H9 (cell line): Measurements from ENCODE around the gene CCDC30. TPM values are rescaled to one million over a fixed set of nuclear protein-coding genes. Genes with fewer than 3 reads are reported as not detected.

Experiments used
- DNase-seq: peaks from one replicate; pipeline ENCODE4 v3.0.0-alpha.2; 2017
- H2AFZ ChIP-seq: one replicate; pipeline ENCODE4 v1.6.1; 2013; ENCODE audit warnings: mild to moderate bottlenecking, low read length, control low read depth, moderate library complexity
- H2AK5ac ChIP-seq: 2 replicates; pipeline ENCODE4 v1.6.1; 2013; ENCODE audit warnings: low read length, control low read depth, mixed read lengths; ENCODE audit not compliant: insufficient read length
- H2BK120ac ChIP-seq: one replicate; pipeline ENCODE4 v1.6.1; 2013; ENCODE audit warnings: low read depth, mild to moderate bottlenecking, low read length, control low read depth, inconsistent platforms; ENCODE audit not compliant: poor library complexity, severe bottlenecking
- H2BK12ac ChIP-seq: 2 replicates; pipeline ENCODE4 v1.6.1; 2013; ENCODE audit warnings: low read length, control low read depth, mixed read lengths, low read depth; ENCODE audit not compliant: insufficient read length
- H2BK15ac ChIP-seq: 2 replicates; pipeline ENCODE4 v1.6.1; 2013; ENCODE audit warnings: low read depth, low read length, control low read depth
- H2BK20ac ChIP-seq: one replicate; pipeline ENCODE4 v1.6.1; 2013; ENCODE audit warnings: low read depth, mild to moderate bottlenecking, low read length, control low read depth, inconsistent platforms; ENCODE audit not compliant: poor library complexity, severe bottlenecking
- H2BK5ac ChIP-seq: 2 replicates; pipeline ENCODE4 v1.6.1; 2013; ENCODE audit warnings: low read length, control low read depth, mixed read lengths; ENCODE audit not compliant: insufficient read length
- H3K14ac ChIP-seq: 2 replicates; pipeline ENCODE4 v1.6.1; 2013; ENCODE audit warnings: low read length, control low read depth; ENCODE audit not compliant: insufficient read depth
- H3K18ac ChIP-seq: 2 replicates; pipeline ENCODE4 v1.6.1; 2013; ENCODE audit warnings: low read depth, mild to moderate bottlenecking, mixed read lengths, low read length, control low read depth; ENCODE audit not compliant: insufficient read length
- H3K23ac ChIP-seq: 2 replicates; pipeline ENCODE4 v1.6.1; 2013; ENCODE audit warnings: low read length, control low read depth, mixed read lengths, low read depth; ENCODE audit not compliant: insufficient read length
- H3K23me2 ChIP-seq: 2 replicates; pipeline ENCODE4 v1.6.1; 2013; ENCODE audit warnings: low read depth, mild to moderate bottlenecking, mixed read lengths, low read length, control low read depth; ENCODE audit not compliant: insufficient read length, poor library complexity, severe bottlenecking
- H3K27ac ChIP-seq: 2 replicates; pipeline ENCODE4 v1.5.1; 2013; ENCODE audit warnings: low read length, control low read depth, mixed read lengths, low read depth; ENCODE audit not compliant: insufficient read length
- H3K27me3 ChIP-seq: 2 replicates; pipeline ENCODE4 v1.6.1; 2013; ENCODE audit warnings: low read length, control low read depth, inconsistent platforms; ENCODE audit not compliant: insufficient read depth
- H3K4ac ChIP-seq: 2 replicates; pipeline ENCODE4 v1.6.1; 2013; ENCODE audit warnings: low read depth, mild to moderate bottlenecking, control low read depth, inconsistent platforms, low read length, moderate library complexity
- H3K4me1 ChIP-seq: 2 replicates; pipeline ENCODE4 v1.6.1; 2013; ENCODE audit warnings: low read length, control low read depth, inconsistent platforms; ENCODE audit not compliant: insufficient read depth
- H3K4me2 ChIP-seq: 2 replicates; pipeline ENCODE4 v1.6.1; 2013; ENCODE audit warnings: low read length, control low read depth, mixed read lengths; ENCODE audit not compliant: insufficient read length, insufficient read depth
- H3K56ac ChIP-seq: 2 replicates; pipeline ENCODE4 v1.6.1; 2013; ENCODE audit warnings: low read depth, mild to moderate bottlenecking, mixed read lengths, low read length, control low read depth; ENCODE audit not compliant: insufficient read length
- H3K79me1 ChIP-seq: 2 replicates; pipeline ENCODE4 v1.6.1; 2013; ENCODE audit warnings: low read depth, mild to moderate bottlenecking, moderate library complexity, low read length, control low read depth, inconsistent platforms; ENCODE audit not compliant: insufficient read depth, poor library complexity, severe bottlenecking
- H3K79me2 ChIP-seq: 2 replicates; pipeline ENCODE4 v1.6.1; 2013; ENCODE audit warnings: low read length, control low read depth, inconsistent platforms; ENCODE audit not compliant: insufficient read depth
- H3K9ac ChIP-seq: 2 replicates; pipeline ENCODE4 v1.6.1; 2013; ENCODE audit warnings: low read length, control low read depth, mixed read lengths; ENCODE audit not compliant: insufficient read length; ENCODE audit errors: extremely low read depth
- H3K9me3 ChIP-seq: one replicate; pipeline ENCODE4 v1.6.1; 2013; ENCODE audit warnings: low read depth, low read length, inconsistent platforms; ENCODE audit not compliant: control insufficient read depth
- H3T11ph ChIP-seq: one replicate; pipeline ENCODE4 v1.6.1; 2013; ENCODE audit warnings: mild to moderate bottlenecking, low read length, control low read depth, inconsistent platforms
- H4K20me1 ChIP-seq: one replicate; pipeline ENCODE4 v1.6.1; 2013; ENCODE audit not compliant: control insufficient read depth, insufficient read length, insufficient read depth
- H4K5ac ChIP-seq: 2 replicates; pipeline ENCODE4 v1.6.1; 2013; ENCODE audit warnings: low read depth, mild to moderate bottlenecking, mixed read lengths, low read length, control low read depth; ENCODE audit not compliant: insufficient read length
- H4K8ac ChIP-seq: replicated peaks from 2 replicates; pipeline ENCODE4 v1.6.1; 2013; ENCODE audit warnings: low read length, control low read depth, mixed read lengths, low read depth; ENCODE audit not compliant: insufficient read length
- H4K91ac ChIP-seq: 2 replicates; pipeline ENCODE4 v1.6.1; 2013; ENCODE audit warnings: low read depth, mild to moderate bottlenecking, moderate library complexity, mixed read lengths, low read length, control low read depth; ENCODE audit not compliant: insufficient read length
- H3K27ac Mint-ChIP-seq, 3 experiments: 2 replicates in 2 of 3; 3 replicates in 1 of 3; pipeline ENCODE4 v1.8.0; 2020 to 2021; ENCODE audit warnings: mixed read lengths in 3 of 3, mild to moderate bottlenecking in 1 of 3, moderate library complexity in 1 of 3
- H3K27me3 Mint-ChIP-seq: 2 replicates; pipeline ENCODE4 v1.8.0; 2021; ENCODE audit warnings: low read depth, mild to moderate bottlenecking, moderate library complexity, mixed read lengths
- H3K36me3 Mint-ChIP-seq, 3 experiments: 2 replicates in 2 of 3; 3 replicates in 1 of 3; pipeline ENCODE4 v1.8.0; 2020 to 2021; ENCODE audit warnings: low read depth in 3 of 3, mixed read lengths in 3 of 3; ENCODE audit not compliant: insufficient read depth in 1 of 3
- H3K4me1 Mint-ChIP-seq, 2 experiments: 2 replicates each; pipeline ENCODE4 v1.8.0; 2020; ENCODE audit warnings: mixed read lengths in 2 of 2
- H3K4me3 Mint-ChIP-seq, 2 experiments: 2 replicates in 1 of 2; 3 replicates in 1 of 2; pipeline ENCODE4 v1.8.0; 2020 to 2021; ENCODE audit warnings: mild to moderate bottlenecking in 2 of 2, mixed read lengths in 2 of 2, moderate library complexity in 1 of 2
- H3K9me3 Mint-ChIP-seq, 2 experiments: 2 replicates in 1 of 2; 3 replicates in 1 of 2; pipeline ENCODE4 v1.8.0; 2020; ENCODE audit warnings: mild to moderate bottlenecking in 2 of 2, mixed read lengths in 2 of 2, moderate library complexity in 1 of 2
- WGBS: extraction: QIAGEN DNeasy Blood & Tissue Kit; methylation state at CpG from one replicate; pipeline ENCODE4 v1.1.7; 2013; ENCODE audit warnings: missing lambda C conversion rate, low lambda C conversion rate, mixed read lengths; ENCODE audit not compliant: insufficient read length; ENCODE audit errors: extremely low coverage; 5-methylcytosine and 5-hydroxymethylcytosine counted together
- total RNA-seq: library from RNA; stranded (reverse); gene quantifications from 2 replicates; pipeline ENCODE4 v1.2.1, GENCODE V29; 2021
- TF ChIP-seq, protein P1 (sequence below): fragments of 200-600 bp; sonication (generic); conservative IDR thresholded peaks from 3 replicates; pipeline ENCODE4 v1.8.0; 2021; ENCODE audit warnings: antibody characterized with exemption, mild to moderate bottlenecking

The CCDC30 gene
- total RNA-seq, 1 experiment from 2014 or later: 1.8 TPM

DNA sequence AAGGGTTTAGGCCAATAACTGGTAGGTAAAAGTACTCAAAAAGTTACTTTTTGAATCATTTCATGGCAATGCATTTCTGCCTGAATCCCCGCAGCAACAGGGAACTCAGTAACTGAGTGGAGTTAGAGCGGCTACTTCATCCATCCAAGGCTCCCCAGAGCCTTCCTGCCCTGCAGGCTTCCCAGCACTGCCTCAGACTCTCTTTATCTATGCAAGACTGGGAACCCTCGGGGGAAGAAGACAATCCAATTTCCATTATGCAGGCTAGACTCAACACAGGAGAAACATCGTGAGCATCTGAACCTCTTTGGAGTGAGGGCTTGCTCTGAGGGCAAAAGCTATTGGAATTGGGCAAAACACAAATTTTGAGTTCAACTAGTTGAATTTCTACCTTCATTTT is 30.4 kb upstream of the CCDC30 start:
- no peak overlapping the region for H2BK120ac ChIP-seq
- no peak overlapping the region for H3K14ac ChIP-seq
- H4K20me1 ChIP-seq: no peaks in the 10 kb centered on the region
- TF ChIP-seq, protein P1, sequence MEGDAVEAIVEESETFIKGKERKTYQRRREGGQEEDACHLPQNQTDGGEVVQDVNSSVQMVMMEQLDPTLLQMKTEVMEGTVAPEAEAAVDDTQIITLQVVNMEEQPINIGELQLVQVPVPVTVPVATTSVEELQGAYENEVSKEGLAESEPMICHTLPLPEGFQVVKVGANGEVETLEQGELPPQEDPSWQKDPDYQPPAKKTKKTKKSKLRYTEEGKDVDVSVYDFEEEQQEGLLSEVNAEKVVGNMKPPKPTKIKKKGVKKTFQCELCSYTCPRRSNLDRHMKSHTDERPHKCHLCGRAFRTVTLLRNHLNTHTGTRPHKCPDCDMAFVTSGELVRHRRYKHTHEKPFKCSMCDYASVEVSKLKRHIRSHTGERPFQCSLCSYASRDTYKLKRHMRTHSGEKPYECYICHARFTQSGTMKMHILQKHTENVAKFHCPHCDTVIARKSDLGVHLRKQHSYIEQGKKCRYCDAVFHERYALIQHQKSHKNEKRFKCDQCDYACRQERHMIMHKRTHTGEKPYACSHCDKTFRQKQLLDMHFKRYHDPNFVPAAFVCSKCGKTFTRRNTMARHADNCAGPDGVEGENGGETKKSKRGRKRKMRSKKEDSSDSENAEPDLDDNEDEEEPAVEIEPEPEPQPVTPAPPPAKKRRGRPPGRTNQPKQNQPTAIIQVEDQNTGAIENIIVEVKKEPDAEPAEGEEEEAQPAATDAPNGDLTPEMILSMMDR: no peak
- no peak overlapping the region for H3K18ac ChIP-seq
- H3K23ac ChIP-seq: no peak overlapping the region
- H2AK5ac ChIP-seq: no peak overlapping the region
- Mint-ChIP-seq H3K27ac (no peak overlapping the region), H3K9me3 (no peaks in the 10 kb centered on the region; a peak in 1 of 5 replicates), H3K27me3 (no peaks in the 10 kb centered on the region; the same call in 1 of the 2 replicates), H3K4me1 (peaks cover 8 to 9% of the 10 kb centered on the region in 2 experiments), H3K4me3 (no peak overlapping the region), H3K36me3 (no peaks in the 10 kb centered on the region)
- H4K91ac ChIP-seq: no peak overlapping the region
- H3K79me1 ChIP-seq: no peaks in the 10 kb centered on the region
- no peak overlapping the region for H3T11ph ChIP-seq
- no peaks in the 10 kb centered on the region for H3K23me2 ChIP-seq
- no peak overlapping the region for H3K27ac ChIP-seq
- H3K27me3 ChIP-seq: no peaks in the 10 kb centered on the region
- H2AFZ ChIP-seq: no peak overlapping the region
- no peak overlapping the region for H2BK5ac ChIP-seq
- H3K4me1 ChIP-seq: no peaks in the 10 kb centered on the region; the same call in 1 of the 2 replicates
- H2BK12ac ChIP-seq: no peak overlapping the region
- H4K5ac ChIP-seq: no peak overlapping the region
- H3K9ac ChIP-seq: no peak overlapping the region
- DNase-seq: no peak
- no CpG with 5 or more reads among the region's 4 CpGs for WGBS
- H4K8ac ChIP-seq: no peak overlapping the region
- H2BK15ac ChIP-seq: no peak overlapping the region
- no peaks in the 10 kb centered on the region for H3K79me2 ChIP-seq
- H3K4me2 ChIP-seq: no peak overlapping the region
- no peaks in the 10 kb centered on the region for H3K9me3 ChIP-seq
- H3K56ac ChIP-seq: no peak overlapping the region
- H3K4ac ChIP-seq: no peak overlapping the region
- no peak overlapping the region for H2BK20ac ChIP-seq
